Suprapubic skin (tissue), 4 donors: ENCODE results near the gene SNRPA. TPM values are rescaled to one million over a fixed set of nuclear protein-coding genes. Genes with fewer than 3 reads are reported as not detected.

Experiments
- DNase-seq, 2 donors: peaks; one replicate each; pipeline ENCODE4 v3.0.0-alpha.2; 2019; ENCODE audit warnings: low spot score in 2 of 2
- H3K27ac ChIP-seq: fragments of 200-600 bp; sonication (generic); one replicate; pipeline ENCODE4 v1.5.1; 2019
- H3K27me3 ChIP-seq: fragments of 200-600 bp; sonication (generic); one replicate; pipeline ENCODE4 v1.5.1; 2019
- H3K36me3 ChIP-seq: fragments of 200-600 bp; sonication (generic); one replicate; pipeline ENCODE4 v1.5.1; 2019
- H3K4me1 ChIP-seq: fragments of 200-600 bp; sonication (generic); one replicate; pipeline ENCODE4 v1.5.1; 2019
- H3K4me3 ChIP-seq: fragments of 200-600 bp; sonication (generic); one replicate; pipeline ENCODE4 v1.5.1; 2019; ENCODE audit warnings: mild to moderate bottlenecking
- H3K9me3 ChIP-seq: fragments of 200-600 bp; sonication (generic); one replicate; pipeline ENCODE4 v1.5.1; 2019
- CTCF ChIP-seq, 2 donors: fragments of 200-600 bp in 1 of 2; fragments of 450-650 bp in 1 of 2; sonication (generic) in 1 of 2; IDR thresholded peaks; one replicate each; pipeline ENCODE4 v1.5.1; 2016 to 2019; ENCODE audit warnings: antibody characterized with exemption in 2 of 2, mild to moderate bottlenecking in 1 of 2, moderate library complexity in 1 of 2
- EP300 ChIP-seq: sonication (generic); formaldehyde crosslinking; IDR thresholded peaks from one replicate; pipeline ENCODE4 v1.6.1; 2017; ENCODE audit warnings: antibody characterized with exemption
- POLR2A ChIP-seq, 2 donors: fragments of 450-650 bp; IDR thresholded peaks; one replicate each; pipeline ENCODE4 v1.6.1; 2017; ENCODE audit warnings: antibody characterized with exemption in 2 of 2, mild to moderate bottlenecking in 2 of 2, moderate library complexity in 2 of 2
- POLR2AphosphoS5 ChIP-seq, 3 donors: sonication (generic); formaldehyde crosslinking; IDR thresholded peaks; one replicate each; pipeline ENCODE4 v1.6.1; 2017; ENCODE audit warnings: antibody characterized with exemption in 3 of 3
- WGBS: methylation state at CpG from one replicate; pipeline ENCODE4 v1.1.5; 2018; 5-methylcytosine and 5-hydroxymethylcytosine counted together
- total RNA-seq, 4 donors: library from RNA; depleted of rRNA; stranded (reverse); fragments of >200 nt; gene quantifications; one replicate each; pipeline ENCODE4 v1.1.0, GENCODE V29; 2016

SNRPA gene
- total RNA-seq, 4 donors from 2014 or later = 49.6 to 52.2 (median 51.0) TPM

- Histone ChIP-seq H3K4me3 (no peak overlapping the region), H3K27me3 (no peaks in the 10 kb centered on the region), H3K27ac (no peak overlapping the region), H3K36me3 (peaks cover 13% of the 10 kb centered on the region), H3K9me3 (no peaks in the 10 kb centered on the region), H3K4me1 (peaks cover 50% of the 10 kb centered on the region)
- 33% methylated on average over 4 of the region's 4 CpGs for WGBS
- no peak for TF ChIP-seq EP300
- no peak for TF ChIP-seq POLR2AphosphoS5 (IDR thresholded peaks at IDR 0.05)
- TF ChIP-seq CTCF (IDR thresholded peaks at IDR 0.05) = no peak
- no peak for TF ChIP-seq POLR2A (IDR thresholded peaks at IDR 0.05)
- no peak for DNase-seq
Observed at GRCh38 chr19:40813182-40813581, 62.2 kb downstream of the SNRPA start.

Other genes starting within 250 kb of the SNRPA start
- 10 to 100 TPM; 42.2 to 58.3 (median 51.1) TPM for gene SHKBP1, start 174.3 kb upstream of the SNRPA start, total RNA-seq
- 100 to 1,000 TPM; 108 to 236 (median 121) TPM for gene LTBP4, start 149.8 kb upstream of the SNRPA start, total RNA-seq
- 10 to 100 TPM; 20.5 to 38.2 (median 29.3) TPM for gene NUMBL, start 60.6 kb upstream of the SNRPA start, total RNA-seq
- 10 to 100 TPM; 31.2 to 53.8 (median 39.3) TPM for gene COQ8B, start 34.3 kb upstream of the SNRPA start, total RNA-seq
- gene ITPKC, start 34.1 kb upstream of the SNRPA start, total RNA-seq = 10 to 100 TPM; 52.9 to 93.8 (median 70.9) TPM
- gene ACTMAP, start 726 bp upstream of the SNRPA start, total RNA-seq = 1 to 10 TPM; 3.8 to 9.9 (median 5.4) TPM
- gene MIA, start 24.3 kb downstream of the SNRPA start, total RNA-seq = 10 to 100 TPM in 2 of 4 donors, 1 to 10 TPM in 2; 4.8 to 15.1 (median 9.9) TPM
- 10 to 100 TPM; 12.4 to 20.7 (median 17.0) TPM for gene RAB4B, start 27.0 kb downstream of the SNRPA start, total RNA-seq
- 10 to 100 TPM; 31.5 to 51.2 (median 37.6) TPM for gene EGLN2, start 48.0 kb downstream of the SNRPA start, total RNA-seq
- gene CYP2A6, start 99.2 kb downstream of the SNRPA start, total RNA-seq = not detected
- gene CYP2A7, start 131.0 kb downstream of the SNRPA start, total RNA-seq = not detected
- 1 to 10 TPM in 2 of 4 donors, under 1 TPM in 1, not detected in 1; 0.13 to 4.2 (median 1.0) TPM for gene CYP2B6, start 240.1 kb downstream of the SNRPA start, total RNA-seq